Measurements from ENCODE around the gene HS3ST2. TPM values are rescaled to one million over a fixed set of nuclear protein-coding genes. Genes with fewer than 3 reads are reported as not detected.

The HS3ST2 gene
- total and polyA plus RNA-seq, 2 of the 8 experiments (the other 6 are each of a cell fraction or from before 2014, with no cell fraction given) = 1.7 to 3.7 TPM

GRCh38 chr16:22849517-22849916 is 35.6 kb downstream of the HS3ST2 start:
- WGBS, 2 experiments (ENCODE audit: extremely low coverage in 1 of 2, insufficient coverage in 1 of 2, insufficient read length in 1 of 2, insufficient replicate concordance in 2 of 2, low coverage in 1 of 2, low lambda C conversion rate in 2 of 2, missing lambda C conversion rate in 1 of 2) = 93% methylated on average over 2 of the region's 2 CpGs; no CpG with 5 or more reads in 1 of the 2 experiments
- no peak overlapping the region for H3K27ac ChIP-seq (ENCODE audit: low read depth, low read length)

More at GRCh38 chr16:22849517-22849916, 35.6 kb downstream of the HS3ST2 start:
- Histone ChIP-seq H3K79me1 (ENCODE audit: low read depth, low read length) (no peaks in the 10 kb centered on the region), H2BK12ac (ENCODE audit: low read depth, low read length) (no peak overlapping the region), H4K20me1 (replicated peaks in 1 of 2; ENCODE audit: control insufficient read depth in 1 of 2, insufficient read depth in 2 of 2, low read length in 2 of 2) (no peaks in the 10 kb centered on the region), H3K23me2 (ENCODE audit: low read depth, low read length) (no peaks in the 10 kb centered on the region), H3K4me1 (replicated peaks in 1 of 4; ENCODE audit: control insufficient read depth in 3 of 4, insufficient read depth in 4 of 4, low read length in 3 of 4) (peaks cover 6 to 10% (median 7%) of the 10 kb centered on the region in 4 experiments; a peak in 4 of 7 replicates), H3K18ac (ENCODE audit: extremely low read depth, low read length) (no peak overlapping the region), H2BK5ac (ENCODE audit: low read depth, low read length) (no peak overlapping the region), H2BK120ac (replicated peaks; ENCODE audit: low read depth, low read length) (no peak overlapping the region), H4K8ac (ENCODE audit: extremely low read depth, insufficient read depth, low read length) (no peak overlapping the region), H3K14ac (ENCODE audit: insufficient read length) (no peak overlapping the region), H3K36me3 (ENCODE audit: control insufficient read depth in 2 of 4, insufficient read depth in 4 of 4, low read length in 3 of 4) (no peaks in the 10 kb centered on the region), H3K4ac (replicated peaks; ENCODE audit: insufficient read length, low read depth, low read length) (no peak overlapping the region), H3K23ac (ENCODE audit: insufficient read length) (no peak overlapping the region), H3K27me3 (replicated peaks in 1 of 4; ENCODE audit: control insufficient read depth in 3 of 4, extremely low read depth in 1 of 4, insufficient read depth in 3 of 4, low read length in 3 of 4) (no peaks in the 10 kb centered on the region), H3K56ac (replicated peaks; ENCODE audit: insufficient read length, low read depth, low read length) (no peak overlapping the region), H3K4me3 (ENCODE audit: extremely low read depth in 1 of 4, insufficient read depth in 2 of 4, low read depth in 3 of 4, low read length in 4 of 4) (no peak overlapping the region), H3K4me2 (ENCODE audit: insufficient read depth in 1 of 2, low read depth in 2 of 2, low read length in 2 of 2) (no peak overlapping the region), H2AK5ac (ENCODE audit: low read depth, low read length) (no peak overlapping the region), H2BK15ac (ENCODE audit: low read length) (no peak overlapping the region), H3K9me3 (ENCODE audit: insufficient read depth in 2 of 2, low read depth in 1 of 2, low read length in 1 of 2) (no peaks in the 10 kb centered on the region), H2AFZ (ENCODE audit: low read length) (no peak overlapping the region), H3K79me2 (ENCODE audit: control insufficient read depth in 1 of 2, insufficient read depth in 2 of 2, low read length in 2 of 2) (no peaks in the 10 kb centered on the region), H4K91ac (replicated peaks; ENCODE audit: insufficient read length, low read length) (no peak overlapping the region), H4K5ac (ENCODE audit: insufficient read length, low read depth, low read length) (no peak overlapping the region), H2BK20ac (ENCODE audit: low read length) (no peak overlapping the region), H3K9ac (replicated peaks in 1 of 4; ENCODE audit: extremely low read depth in 1 of 4, low read depth in 3 of 4, low read length in 3 of 4) (no peak overlapping the region)
- CTCF ChIA-PET (ENCODE audit: partially characterized antibody) = interaction anchor here (1.4 kb wide), 1 partner anchor 9 kb away, joined by 3 read pairs; no protein-coding TSS in a partner anchor
- DNase-seq (ENCODE audit: low read depth in 1 of 2, low spot score in 2 of 2) (no peak), FAIRE-seq (no peak)
- TF ChIP-seq ZNF274 (IDR thresholded peaks at IDR 0.05; ENCODE audit: borderline replicate concordance, extremely low read depth, low read length) (no peak), SUZ12 (IDR thresholded peaks at IDR 0.05; ENCODE audit: low read length) (no peak), BACH1 (IDR thresholded peaks at IDR 0.05; ENCODE audit: low read length) (no peak), EP300 (IDR thresholded peaks at IDR 0.05; ENCODE audit: borderline replicate concordance in 1 of 2, low read depth in 2 of 2, low read length in 2 of 2) (no peak), CEBPB (IDR thresholded peaks at IDR 0.05; ENCODE audit: low read depth, low read length) (no peak)
- POLR2A ChIA-PET (ENCODE audit: partially characterized antibody) = no interaction called here
